Endodermal cell (in vitro differentiated cells): Measurements from ENCODE around the gene PPFIBP2. TPM values are rescaled to one million over a fixed set of nuclear protein-coding genes. Genes with fewer than 3 reads are reported as not detected.
A peak's percentile ranks its signal among the peaks of the same experiment; 100 is the strongest.

Experiments used
- DNase-seq: peaks from one replicate; pipeline ENCODE4 v3.0.0-alpha.2; 2017
- H3K27ac ChIP-seq: 2 replicates; pipeline ENCODE4 v1.5.1; 2013; ENCODE audit warnings: mild to moderate bottlenecking, low read depth, low read length, moderate library complexity
- H3K27me3 ChIP-seq: 2 replicates; pipeline ENCODE4 v1.6.1; 2013; ENCODE audit warnings: mild to moderate bottlenecking, low read length, moderate library complexity; ENCODE audit not compliant: insufficient read depth, control insufficient read depth, poor library complexity, severe bottlenecking
- H3K36me3 ChIP-seq: 2 replicates; pipeline ENCODE4 v1.7.0; 2013; ENCODE audit warnings: mild to moderate bottlenecking, low read length, moderate library complexity; ENCODE audit not compliant: control insufficient read depth, insufficient read depth
- H3K4me1 ChIP-seq: one replicate; pipeline ENCODE4 v1.7.0; 2013; ENCODE audit warnings: low read length; ENCODE audit not compliant: control insufficient read depth, insufficient read depth
- H3K4me3 ChIP-seq: 2 replicates; pipeline ENCODE4 v1.5.1; 2013; ENCODE audit warnings: mild to moderate bottlenecking, low read length, moderate library complexity
- H3K9ac ChIP-seq: 2 replicates; pipeline ENCODE4 v1.6.1; 2013; ENCODE audit warnings: mild to moderate bottlenecking, low read length, moderate library complexity; ENCODE audit not compliant: poor library complexity, severe bottlenecking; ENCODE audit errors: extremely low read depth
- H3K9me3 ChIP-seq: 2 replicates; pipeline ENCODE4 v1.6.1; 2013; ENCODE audit warnings: mild to moderate bottlenecking, low read length, moderate library complexity; ENCODE audit not compliant: control insufficient read depth
- H3K27ac Mint-ChIP-seq: 2 replicates; pipeline ENCODE4 v1.8.0; 2020; ENCODE audit warnings: mixed read lengths
- H3K27me3 Mint-ChIP-seq: 2 replicates; pipeline ENCODE4 v1.8.0; 2021; ENCODE audit warnings: mild to moderate bottlenecking, mixed read lengths; ENCODE audit not compliant: insufficient read depth
- H3K36me3 Mint-ChIP-seq: 2 replicates; pipeline ENCODE4 v1.8.0; 2020; ENCODE audit warnings: low read depth, mixed read lengths
- H3K4me1 Mint-ChIP-seq: 2 replicates; pipeline ENCODE4 v1.8.0; 2020; ENCODE audit warnings: mixed read lengths
- H3K4me3 Mint-ChIP-seq: 2 replicates; pipeline ENCODE4 v1.8.0; 2020; ENCODE audit warnings: mild to moderate bottlenecking, moderate library complexity, mixed read lengths
- H3K9me3 Mint-ChIP-seq: 2 replicates; pipeline ENCODE4 v1.8.0; 2020; ENCODE audit warnings: mild to moderate bottlenecking, mixed read lengths
- WGBS, 2 experiments: methylation state at CpG; one replicate each; pipeline versions ENCODE4 v1.1.5 to v1.1.7; 2013; ENCODE audit warnings: missing lambda C conversion rate in 2 of 2, mixed read lengths in 1 of 2; ENCODE audit not compliant: insufficient coverage in 1 of 2, insufficient read length in 1 of 2; 5-methylcytosine and 5-hydroxymethylcytosine counted together
- total RNA-seq, 2 donors: library from RNA; stranded (reverse); fragmentation: NEBNext Ultra II Directional in 1 of 2; extraction: Animal tissue kit (Norgen Biotek cat#: 25700) in 1 of 2; gene quantifications; 2 replicates in 1 of 2; 3 replicates in 1 of 2; pipeline ENCODE4 v1.2.1, GENCODE V29; 2021
- TF ChIP-seq, protein P1 (sequence below): fragments of 200-600 bp; sonication (generic); conservative IDR thresholded peaks from 2 replicates; pipeline ENCODE4 v1.5.0; 2021; ENCODE audit warnings: antibody characterized with exemption, mild to moderate bottlenecking

Gene PPFIBP2
- total RNA-seq, 2 donors from 2014 or later: 149 to 195 TPM

DNA sequence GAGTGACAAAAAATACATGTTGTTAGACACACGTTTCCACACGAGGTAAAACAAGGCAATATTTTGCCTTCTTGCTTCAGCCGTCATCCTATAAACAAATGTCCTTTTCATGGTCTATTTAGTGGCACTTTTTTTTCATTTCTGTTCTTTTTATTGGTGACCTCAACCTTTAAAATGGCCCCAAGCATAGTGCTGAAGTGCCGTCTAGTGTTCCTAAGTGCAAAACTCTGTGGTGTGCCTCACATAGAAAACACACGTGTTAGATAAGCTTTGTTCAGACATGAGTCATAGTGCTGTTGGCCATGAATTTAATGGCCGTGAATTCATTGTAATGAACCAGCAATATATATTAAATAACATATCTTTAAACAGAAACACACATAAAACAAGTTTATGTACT lies 176.8 kb downstream of the PPFIBP2 start:
- WGBS, 2 experiments: 86 to 88% methylated on average over 3 to 6 of the region's 6 CpGs
- TF ChIP-seq, protein P1, sequence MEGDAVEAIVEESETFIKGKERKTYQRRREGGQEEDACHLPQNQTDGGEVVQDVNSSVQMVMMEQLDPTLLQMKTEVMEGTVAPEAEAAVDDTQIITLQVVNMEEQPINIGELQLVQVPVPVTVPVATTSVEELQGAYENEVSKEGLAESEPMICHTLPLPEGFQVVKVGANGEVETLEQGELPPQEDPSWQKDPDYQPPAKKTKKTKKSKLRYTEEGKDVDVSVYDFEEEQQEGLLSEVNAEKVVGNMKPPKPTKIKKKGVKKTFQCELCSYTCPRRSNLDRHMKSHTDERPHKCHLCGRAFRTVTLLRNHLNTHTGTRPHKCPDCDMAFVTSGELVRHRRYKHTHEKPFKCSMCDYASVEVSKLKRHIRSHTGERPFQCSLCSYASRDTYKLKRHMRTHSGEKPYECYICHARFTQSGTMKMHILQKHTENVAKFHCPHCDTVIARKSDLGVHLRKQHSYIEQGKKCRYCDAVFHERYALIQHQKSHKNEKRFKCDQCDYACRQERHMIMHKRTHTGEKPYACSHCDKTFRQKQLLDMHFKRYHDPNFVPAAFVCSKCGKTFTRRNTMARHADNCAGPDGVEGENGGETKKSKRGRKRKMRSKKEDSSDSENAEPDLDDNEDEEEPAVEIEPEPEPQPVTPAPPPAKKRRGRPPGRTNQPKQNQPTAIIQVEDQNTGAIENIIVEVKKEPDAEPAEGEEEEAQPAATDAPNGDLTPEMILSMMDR: peak; percentile 31
- Mint-ChIP-seq H3K4me1 (peaks cover 30% of the 10 kb centered on the region), H3K36me3 (peaks cover 23% of the 10 kb centered on the region), H3K9me3 (no peaks in the 10 kb centered on the region), H3K27ac (no peak overlapping the region), H3K27me3 (no peaks in the 10 kb centered on the region), H3K4me3 (no peak overlapping the region)
- Histone ChIP-seq H3K9me3 (peaks cover 4% of the 10 kb centered on the region), H3K36me3 (peaks cover 53% of the 10 kb centered on the region), H3K4me3 (no peak overlapping the region), H3K9ac (no peak overlapping the region), H3K27ac (no peak overlapping the region), H3K27me3 (no peaks in the 10 kb centered on the region), H3K4me1 (peaks cover 17% of the 10 kb centered on the region)
- no peak for DNase-seq

DNA sequence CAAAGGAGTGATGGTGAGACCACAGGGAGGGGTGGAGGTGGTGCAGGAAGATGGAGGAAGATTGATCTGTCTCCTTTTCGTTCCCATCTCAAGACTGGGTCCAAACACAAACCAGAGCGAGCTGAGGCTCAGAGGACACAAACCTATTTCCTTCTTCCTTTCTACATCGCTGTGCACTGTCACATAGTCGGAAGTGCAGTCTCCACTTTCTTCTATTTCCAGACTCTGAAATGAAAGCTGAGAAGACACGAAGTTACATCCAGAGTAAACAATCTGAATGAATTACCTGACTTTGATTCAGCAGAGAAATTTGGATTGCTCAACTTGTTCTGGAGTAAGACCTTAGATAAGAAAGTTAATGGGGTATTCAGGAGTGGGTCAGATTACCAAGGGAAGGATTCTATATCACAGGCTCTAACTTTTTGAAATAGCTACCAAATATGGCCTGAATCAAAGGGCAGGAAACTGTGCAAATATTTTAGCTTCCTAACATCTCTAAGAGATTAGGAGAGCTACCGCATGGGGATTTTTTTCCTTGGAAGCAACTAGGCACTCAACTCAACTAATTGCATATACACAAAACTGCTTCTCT lies 178.1 kb downstream of the PPFIBP2 start:
- Histone ChIP-seq H3K27me3 (no peaks in the 10 kb centered on the region), H3K9me3 (peaks cover 4% of the 10 kb centered on the region), H3K27ac (no peak overlapping the region), H3K9ac (no peak overlapping the region), H3K4me3 (no peak overlapping the region), H3K36me3 (peaks cover 51% of the 10 kb centered on the region), H3K4me1 (peaks cover 17% of the 10 kb centered on the region)
- H3K27ac Mint-ChIP-seq: no peak overlapping the region
- no peak overlapping the region for H3K4me3 Mint-ChIP-seq
- WGBS, 2 experiments: 90 to 91% methylated on average over 6 of the region's 6 CpGs
- peaks cover 23% of the 10 kb centered on the region for H3K36me3 Mint-ChIP-seq
- TF ChIP-seq, protein P1: no peak
- H3K4me1 Mint-ChIP-seq: peaks cover 30% of the 10 kb centered on the region
- no peak for DNase-seq
- no peaks in the 10 kb centered on the region for H3K9me3 Mint-ChIP-seq
- no peaks in the 10 kb centered on the region for H3K27me3 Mint-ChIP-seq

DNA sequence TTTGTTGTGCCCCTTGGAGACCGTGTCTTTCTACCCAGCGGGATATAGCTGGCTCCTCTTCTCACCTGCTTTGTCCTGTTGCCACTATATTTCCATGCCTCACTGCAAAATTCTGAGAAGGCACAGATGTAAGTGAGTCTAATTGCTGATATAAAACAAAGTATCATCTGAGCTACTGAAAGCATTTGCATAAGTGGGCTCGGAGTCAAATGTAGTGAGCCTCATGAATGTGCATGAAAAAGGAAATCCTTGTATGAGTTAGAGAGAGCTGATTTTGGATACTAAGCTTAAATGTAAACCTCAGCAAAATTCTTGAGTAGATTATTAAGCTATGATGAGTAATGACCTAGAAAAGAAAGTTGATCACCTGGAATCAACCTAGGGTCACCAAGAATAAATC lies 178.6 kb downstream of the PPFIBP2 start:
- Histone ChIP-seq H3K4me3 (no peak overlapping the region), H3K36me3 (peaks cover 51% of the 10 kb centered on the region), H3K9me3 (peaks cover 4% of the 10 kb centered on the region), H3K27me3 (no peaks in the 10 kb centered on the region), H3K4me1 (peaks cover 17% of the 10 kb centered on the region), H3K27ac (no peak overlapping the region), H3K9ac (no peak overlapping the region)
- no peak overlapping the region for H3K27ac Mint-ChIP-seq
- no peak for DNase-seq
- 97 to 100% methylated on average over 3 of the region's 3 CpGs for WGBS, 2 experiments
- H3K4me1 Mint-ChIP-seq: peaks cover 28% of the 10 kb centered on the region
- TF ChIP-seq, protein P1: no peak
- no peak overlapping the region for H3K4me3 Mint-ChIP-seq
- H3K9me3 Mint-ChIP-seq: no peaks in the 10 kb centered on the region
- no peaks in the 10 kb centered on the region for H3K27me3 Mint-ChIP-seq
- H3K36me3 Mint-ChIP-seq: peaks cover 23% of the 10 kb centered on the region
